DND-41 (cell line): ENCODE results near the gene PAM.

Source experiments
- ATAC-seq: fragments of 200-7000 bp; cut with Tn5 transposase; 3 replicates; pipeline ENCODE4 v1.9.1; 2021; ENCODE audit warnings: low read depth; ENCODE audit not compliant: insufficient read depth
- DNase-seq: peaks from one replicate; pipeline ENCODE4 v3.0.0-alpha.2; 2020
- H2AFZ ChIP-seq: 2 replicates; pipeline ENCODE4 v1.6.0; 2012; ENCODE audit warnings: low read depth, low read length
- H3K27ac ChIP-seq: 2 replicates; pipeline ENCODE4 v1.5.1; 2012; ENCODE audit warnings: low read length, inconsistent platforms
- H3K27me3 ChIP-seq: fragments of 200-600 bp; sonication (generic); 2 replicates; pipeline ENCODE4 v1.6.0; 2012; ENCODE audit warnings: low read length, mild to moderate bottlenecking, inconsistent platforms; ENCODE audit not compliant: insufficient read depth, poor library complexity
- H3K36me3 ChIP-seq: 2 replicates; pipeline ENCODE4 v1.5.1; 2012; ENCODE audit warnings: low read length, inconsistent platforms; ENCODE audit not compliant: insufficient read depth
- H3K4me1 ChIP-seq: 2 replicates; pipeline ENCODE4 v1.5.1; 2012; ENCODE audit warnings: mild to moderate bottlenecking, low read length; ENCODE audit not compliant: insufficient read depth
- H3K4me2 ChIP-seq: 2 replicates; pipeline ENCODE4 v1.6.0; 2012; ENCODE audit warnings: mild to moderate bottlenecking, moderate library complexity, low read length, inconsistent platforms; ENCODE audit not compliant: insufficient read depth
- H3K4me3 ChIP-seq, 2 experiments: fragments of 200-600 bp in 1 of 2; shearing (Covaris generic) in 1 of 2; 2 replicates each; pipeline ENCODE4 v1.5.1; 2012 to 2016; ENCODE audit warnings: inconsistent platforms in 2 of 2, low read length in 2 of 2, mild to moderate bottlenecking in 2 of 2, low read depth in 1 of 2, moderate library complexity in 1 of 2
- H3K79me2 ChIP-seq: 2 replicates; pipeline ENCODE4 v1.6.0; 2012; ENCODE audit warnings: low read length, inconsistent platforms; ENCODE audit not compliant: insufficient read depth
- H3K9ac ChIP-seq: 2 replicates; pipeline ENCODE4 v1.6.0; 2012; ENCODE audit warnings: low read depth, mild to moderate bottlenecking, inconsistent platforms, low read length, moderate library complexity
- H3K9me3 ChIP-seq: 2 replicates; pipeline ENCODE4 v1.5.1; 2012; ENCODE audit warnings: low read length, moderate library complexity, mild to moderate bottlenecking, inconsistent platforms; ENCODE audit not compliant: insufficient read depth, severe bottlenecking
- H4K20me1 ChIP-seq: 2 replicates; pipeline ENCODE4 v1.6.0; 2012; ENCODE audit warnings: low read length; ENCODE audit not compliant: insufficient read depth
- CTCF ChIP-seq: IDR thresholded peaks from 2 replicates; pipeline ENCODE4 v1.5.1; 2012; ENCODE audit warnings: borderline replicate concordance, low read length, moderate library complexity, mild to moderate bottlenecking; ENCODE audit not compliant: poor library complexity, severe bottlenecking; ENCODE audit errors: extremely low read depth
- EZH2 ChIP-seq: IDR thresholded peaks from 3 replicates; pipeline ENCODE4 v1.6.1; 2012; ENCODE audit warnings: borderline replicate concordance, low read depth, mild to moderate bottlenecking, moderate library complexity, low read length, inconsistent platforms; ENCODE audit not compliant: severe bottlenecking

The PAM gene

DNA sequence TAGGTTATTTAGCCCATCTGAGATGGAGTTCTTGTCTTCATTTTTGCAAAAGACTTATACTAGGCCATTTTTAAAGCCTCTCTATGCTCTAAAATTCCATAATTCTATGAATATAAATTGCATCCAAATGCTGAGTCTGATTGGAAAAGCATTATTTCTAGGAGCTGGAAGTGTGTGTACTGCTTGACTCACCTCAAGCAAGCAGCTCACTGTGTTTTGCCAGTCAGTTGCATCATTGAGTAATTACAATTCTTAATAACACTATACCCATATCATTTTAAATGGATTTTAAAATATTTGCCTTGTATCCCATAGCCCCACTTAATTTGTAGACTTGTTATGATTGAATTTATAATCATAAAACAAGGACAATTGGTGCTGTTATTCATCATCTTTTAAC, 161.0 kb downstream of the PAM start:
- H3K36me3 ChIP-seq: no peaks in the 10 kb centered on the region
- DNase-seq (no peak), ATAC-seq (no peak)
- H3K9me3 ChIP-seq: no peaks in the 10 kb centered on the region
- H4K20me1 ChIP-seq: no peaks in the 10 kb centered on the region
- no peaks in the 10 kb centered on the region for H3K4me1 ChIP-seq
- H3K79me2 ChIP-seq: no peaks in the 10 kb centered on the region
- TF ChIP-seq CTCF: no peak
- TF ChIP-seq EZH2: no peak
- H2AFZ ChIP-seq: no peak overlapping the region
- H3K4me3 ChIP-seq: no peak overlapping the region
- H3K27ac ChIP-seq: no peak overlapping the region
- no peak overlapping the region for H3K9ac ChIP-seq
- no peak overlapping the region for H3K4me2 ChIP-seq
- no peaks in the 10 kb centered on the region for H3K27me3 ChIP-seq

GRCh38 chr5:102918986-102919610, 164.0 kb downstream of the PAM start:
- no peak overlapping the region for H3K27ac ChIP-seq
- no peak overlapping the region for H2AFZ ChIP-seq
- no peaks in the 10 kb centered on the region for H3K27me3 ChIP-seq
- H3K4me3 ChIP-seq: no peak overlapping the region
- DNase-seq (no peak), ATAC-seq (no peak)
- TF ChIP-seq EZH2 (no peak), CTCF (no peak)
- no peaks in the 10 kb centered on the region for H3K9me3 ChIP-seq
- H3K4me1 ChIP-seq: no peaks in the 10 kb centered on the region
- no peaks in the 10 kb centered on the region for H4K20me1 ChIP-seq
- no peak overlapping the region for H3K4me2 ChIP-seq
- H3K9ac ChIP-seq: no peak overlapping the region
- H3K79me2 ChIP-seq: no peaks in the 10 kb centered on the region
- H3K36me3 ChIP-seq: no peaks in the 10 kb centered on the region

DNA sequence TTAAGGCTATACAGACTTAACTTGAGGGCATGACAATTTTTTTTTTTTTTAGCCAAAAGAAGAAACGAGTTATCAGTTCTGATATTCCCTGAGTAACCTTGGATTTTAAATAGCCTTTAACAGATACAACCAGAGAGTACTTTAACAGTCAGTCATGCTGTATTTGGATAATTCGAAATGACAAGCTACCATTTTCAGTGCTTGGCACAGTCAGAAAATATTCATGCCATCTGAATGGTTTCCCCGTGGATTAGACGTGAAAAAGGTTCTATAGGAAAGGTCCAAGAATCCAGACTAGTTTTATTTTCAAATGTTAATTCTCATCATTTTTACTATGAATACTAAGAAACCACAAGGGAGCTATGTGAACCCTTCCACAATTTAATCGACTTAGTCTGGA, 165.7 kb downstream of the PAM start:
- no peak for TF ChIP-seq CTCF
- no peak for TF ChIP-seq EZH2
- Histone ChIP-seq H3K27me3 (no peaks in the 10 kb centered on the region), H3K4me3 (no peak overlapping the region), H3K9ac (no peak overlapping the region), H3K4me1 (no peaks in the 10 kb centered on the region), H3K27ac (no peak overlapping the region), H3K36me3 (no peaks in the 10 kb centered on the region), H3K79me2 (no peaks in the 10 kb centered on the region), H3K9me3 (no peaks in the 10 kb centered on the region), H4K20me1 (no peaks in the 10 kb centered on the region), H3K4me2 (no peak overlapping the region), H2AFZ (no peak overlapping the region)
- DNase-seq: no peak
- no peak for ATAC-seq
